GM12878 (cell line): ENCODE results near the gene HDGF.
"Not testable (repeated sequence)": the region's sequence is repeated elsewhere in the genome, so short reads cannot be mapped to it uniquely, and the experiment has no call there.

Experiments used
- BACH1 ChIP-seq: fragments of 450-650 bp; IDR thresholded peaks from 2 replicates; pipeline ENCODE4 v1.6.1; 2017; ENCODE audit warnings: mild to moderate bottlenecking, borderline replicate concordance
- BCL11A ChIP-seq: IDR thresholded peaks from 2 replicates; pipeline ENCODE4 v1.6.1; 2011; ENCODE audit warnings: low read depth, low read length
- BHLHE40 ChIP-seq, 2 experiments: fragments of 450-650 bp in 1 of 2; IDR thresholded peaks; 2 replicates each; pipeline ENCODE4 v1.6.1; 2011 to 2017; ENCODE audit warnings: low read depth in 2 of 2, borderline replicate concordance in 1 of 2, improper control_type of control experiment in 1 of 2, low read length in 1 of 2, mild to moderate bottlenecking in 1 of 2
- EP300 ChIP-seq, 2 experiments: fragments of 150-350 bp in 1 of 2; IDR thresholded peaks; 2 replicates each; pipeline ENCODE4 v1.6.1; 2011 to 2012; ENCODE audit warnings: low read depth in 2 of 2, low read length in 2 of 2, borderline replicate concordance in 1 of 2, improper control_type of control experiment in 1 of 2, inconsistent platforms in 1 of 2; ENCODE audit not compliant: control insufficient read depth in 1 of 2
- PML ChIP-seq: IDR thresholded peaks from 2 replicates; pipeline ENCODE4 v1.6.1; 2012; ENCODE audit warnings: low read length, inconsistent platforms
- POLR2A ChIP-seq: IDR thresholded peaks from 2 replicates; pipeline ENCODE4 v1.6.1; 2011; ENCODE audit warnings: low read depth, mild to moderate bottlenecking, low read length
- TARDBP ChIP-seq: IDR thresholded peaks from 2 replicates; pipeline ENCODE4 v1.6.1; 2016; ENCODE audit warnings: borderline replicate concordance
- TF ChIP-seq, protein P1 (sequence below), 3 experiments: IDR thresholded peaks in 2 of 3; conservative IDR thresholded peaks in 1 of 3; 2 replicates each; pipeline ENCODE4 v1.5.1; 2011; ENCODE audit warnings: low read depth in 3 of 3, low read length in 3 of 3, mild to moderate bottlenecking in 3 of 3, control low read depth in 2 of 3, moderate library complexity in 2 of 3, inconsistent platforms in 1 of 3, mixed read lengths in 1 of 3; ENCODE audit not compliant: control insufficient read depth in 2 of 3, insufficient read depth in 1 of 3; ENCODE audit errors: extremely low read depth in 1 of 3
- TF ChIP-seq, protein P2 (sequence below): IDR thresholded peaks from 2 replicates; pipeline ENCODE4 v1.6.1; 2012; ENCODE audit warnings: low read depth, low read length, improper control_type of control experiment

DNA sequence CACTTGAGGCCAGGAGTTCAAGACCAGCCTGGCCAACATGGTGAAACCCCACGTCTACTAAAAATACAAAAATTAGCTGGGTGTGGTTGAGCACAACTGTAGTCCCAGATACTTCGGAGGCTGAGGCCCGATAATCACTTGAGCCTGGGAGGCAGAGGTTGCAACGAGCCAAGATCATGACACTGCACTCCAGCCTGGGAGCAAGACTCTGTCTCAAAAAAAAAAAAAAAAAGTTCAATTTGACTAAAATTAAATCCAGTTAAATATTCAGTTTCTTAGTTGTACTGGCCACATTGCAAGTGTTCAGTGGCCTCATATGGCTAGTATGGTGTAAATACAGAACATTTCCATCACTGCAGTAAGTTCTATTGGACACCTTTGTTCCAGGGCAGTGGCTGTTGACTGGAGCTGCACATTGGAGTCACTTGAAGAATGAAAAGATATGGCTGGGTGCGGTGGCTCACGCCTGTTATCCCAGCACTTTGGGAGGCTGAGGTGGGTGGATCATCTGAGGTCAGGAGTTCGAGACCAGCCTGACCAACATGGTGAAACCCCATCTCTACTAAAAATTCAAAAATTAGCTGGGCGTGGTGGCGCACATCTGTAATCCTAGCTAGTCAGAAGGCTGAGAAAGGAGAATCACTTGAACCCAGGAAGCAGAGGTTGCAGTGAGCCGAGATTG is 6.2 kb upstream of the HDGF start:
- TF ChIP-seq, protein P1, sequence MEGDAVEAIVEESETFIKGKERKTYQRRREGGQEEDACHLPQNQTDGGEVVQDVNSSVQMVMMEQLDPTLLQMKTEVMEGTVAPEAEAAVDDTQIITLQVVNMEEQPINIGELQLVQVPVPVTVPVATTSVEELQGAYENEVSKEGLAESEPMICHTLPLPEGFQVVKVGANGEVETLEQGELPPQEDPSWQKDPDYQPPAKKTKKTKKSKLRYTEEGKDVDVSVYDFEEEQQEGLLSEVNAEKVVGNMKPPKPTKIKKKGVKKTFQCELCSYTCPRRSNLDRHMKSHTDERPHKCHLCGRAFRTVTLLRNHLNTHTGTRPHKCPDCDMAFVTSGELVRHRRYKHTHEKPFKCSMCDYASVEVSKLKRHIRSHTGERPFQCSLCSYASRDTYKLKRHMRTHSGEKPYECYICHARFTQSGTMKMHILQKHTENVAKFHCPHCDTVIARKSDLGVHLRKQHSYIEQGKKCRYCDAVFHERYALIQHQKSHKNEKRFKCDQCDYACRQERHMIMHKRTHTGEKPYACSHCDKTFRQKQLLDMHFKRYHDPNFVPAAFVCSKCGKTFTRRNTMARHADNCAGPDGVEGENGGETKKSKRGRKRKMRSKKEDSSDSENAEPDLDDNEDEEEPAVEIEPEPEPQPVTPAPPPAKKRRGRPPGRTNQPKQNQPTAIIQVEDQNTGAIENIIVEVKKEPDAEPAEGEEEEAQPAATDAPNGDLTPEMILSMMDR (IDR thresholded peaks at IDR 0.05 in 2 of 3, conservative IDR thresholded peaks at IDR 0.05 in 1 of 3; ENCODE audit: control insufficient read depth in 2 of 3, extremely low read depth in 1 of 3, insufficient read depth in 1 of 3, low read depth in 3 of 3, low read length in 3 of 3) = not testable (repeated sequence)
- TF ChIP-seq, protein P2, sequence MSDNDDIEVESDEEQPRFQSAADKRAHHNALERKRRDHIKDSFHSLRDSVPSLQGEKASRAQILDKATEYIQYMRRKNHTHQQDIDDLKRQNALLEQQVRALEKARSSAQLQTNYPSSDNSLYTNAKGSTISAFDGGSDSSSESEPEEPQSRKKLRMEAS = not testable (repeated sequence)
- not testable (repeated sequence) for TF ChIP-seq BACH1; BHLHE40 (IDR thresholded peaks at IDR 0.05; ENCODE audit: borderline replicate concordance in 1 of 2, low read depth in 2 of 2, low read length in 1 of 2); TARDBP; PML; POLR2A; BCL11A; EP300 (IDR thresholded peaks at IDR 0.05; ENCODE audit: borderline replicate concordance in 1 of 2, control insufficient read depth in 1 of 2, low read depth in 2 of 2, low read length in 2 of 2)
